ENCODE results near the gene KCNJ9. TPM values are rescaled to one million over a fixed set of nuclear protein-coding genes. Genes with fewer than 3 reads are reported as not detected.

Gene KCNJ9
- total RNA-seq, 1 experiment from 2014 or later, result 0.09 TPM

- no peak overlapping the region for H3T11ph ChIP-seq (ENCODE audit: low read length)
- H4K5ac ChIP-seq (ENCODE audit: insufficient read length, low read depth, low read length), result no peak overlapping the region
- no peaks in the 10 kb centered on the region for H3K79me2 ChIP-seq (ENCODE audit: insufficient read depth, low read length)
- H2AFZ ChIP-seq (ENCODE audit: low read length), result no peak overlapping the region
- no peak overlapping the region for H3K4me2 ChIP-seq (ENCODE audit: insufficient read depth, insufficient read length, low read length)
- H3K56ac ChIP-seq (ENCODE audit: insufficient read length, low read depth, low read length), result no peak overlapping the region
- H3K23ac ChIP-seq (ENCODE audit: insufficient read length, low read depth, low read length), result no peak overlapping the region
- no peak for DNase-seq
- no CpG with 5 or more reads among the region's 16 CpGs for WGBS (ENCODE audit: extremely low coverage, insufficient read length, low lambda C conversion rate)
- no peaks in the 10 kb centered on the region for H3K23me2 ChIP-seq (ENCODE audit: insufficient read length, low read depth, low read length, poor library complexity, severe bottlenecking)
- H3K79me1 ChIP-seq (ENCODE audit: insufficient read depth, low read depth, low read length, poor library complexity, severe bottlenecking), result no peaks in the 10 kb centered on the region
- no peak overlapping the region for H2BK15ac ChIP-seq (ENCODE audit: low read depth, low read length)
- Mint-ChIP-seq H3K27me3 (ENCODE audit: low read depth) (no peaks in the 10 kb centered on the region; the same call in none of the 2 replicates), H3K36me3 (ENCODE audit: insufficient read depth in 1 of 3, low read depth in 3 of 3) (peaks cover 0 to 66% (median 51%) of the 10 kb centered on the region in 3 experiments; a peak in 5 of 7 replicates), H3K9me3 (no peaks in the 10 kb centered on the region), H3K4me3 (no peak overlapping the region), H3K4me1 (peaks cover 13 to 25% of the 10 kb centered on the region in 2 experiments), H3K27ac (no peak overlapping the region; a peak in 1 of 7 replicates)
- H3K9ac ChIP-seq (ENCODE audit: extremely low read depth, insufficient read length, low read length), result no peak overlapping the region
- H3K9me3 ChIP-seq (ENCODE audit: control insufficient read depth, low read depth, low read length), result no peaks in the 10 kb centered on the region
- TF ChIP-seq CTCF (conservative IDR thresholded peaks at IDR 0.05), result no peak
- no peak overlapping the region for H2BK5ac ChIP-seq (ENCODE audit: insufficient read length, low read length)
- H3K14ac ChIP-seq (ENCODE audit: insufficient read depth, low read length), result no peak overlapping the region
- H4K20me1 ChIP-seq (ENCODE audit: control insufficient read depth, insufficient read depth, insufficient read length), result no peaks in the 10 kb centered on the region
- H2AK5ac ChIP-seq (ENCODE audit: insufficient read length, low read length), result no peak overlapping the region
- H3K4me1 ChIP-seq (ENCODE audit: insufficient read depth, low read length), result peaks cover 3% of the 10 kb centered on the region; the same call in 1 of the 2 replicates
- H3K18ac ChIP-seq (ENCODE audit: insufficient read length, low read depth, low read length), result no peak overlapping the region
- H2BK120ac ChIP-seq (ENCODE audit: low read depth, low read length, poor library complexity, severe bottlenecking), result no peak overlapping the region
- H3K27me3 ChIP-seq (ENCODE audit: insufficient read depth, low read length), result no peaks in the 10 kb centered on the region
- no peak overlapping the region for H2BK12ac ChIP-seq (ENCODE audit: insufficient read length, low read depth, low read length)
- no peak overlapping the region for H4K91ac ChIP-seq (ENCODE audit: insufficient read length, low read depth, low read length)
- no peak overlapping the region for H4K8ac ChIP-seq (replicated peaks; ENCODE audit: insufficient read length, low read depth, low read length)
- no peak overlapping the region for H3K4ac ChIP-seq (ENCODE audit: low read depth, low read length)
- H3K27ac ChIP-seq (ENCODE audit: insufficient read length, low read depth, low read length), result no peak overlapping the region
- H2BK20ac ChIP-seq (ENCODE audit: low read depth, low read length, poor library complexity, severe bottlenecking), result no peak overlapping the region
These were observed 41.7 kb downstream of the KCNJ9 start for GRCh38 chr1:160122978-160123495.
